ENCODE data around the gene ATG16L2.

- TF ChIP-seq POLR2A (IDR thresholded peaks at IDR 0.05) (no peak), CTCF (IDR thresholded peaks at IDR 0.05) (no peak), EP300 (IDR thresholded peaks at IDR 0.05) (no peak), POLR2AphosphoS5 (IDR thresholded peaks at IDR 0.05) (no peak)
Measured at GRCh38 chr11:72828081-72828567, 13.9 kb downstream of the ATG16L2 start.

Data from upper lobe of left lung (tissue), 4 donors.